NCI-H524 treated with DMSO at 0.1 percent for 48 hours (cell line): Measurements from ENCODE around the gene CYP2C18.
"Not testable (repeated sequence)": the region's sequence is repeated elsewhere in the genome, so short reads cannot be mapped to it uniquely, and the experiment has no call there.

Source experiments
- DNase-seq: peaks from one replicate; lab custom pipeline; 2025; lab: John Stamatoyannopoulos, UW

Gene CYP2C18

GRCh38 chr10:94747137-94747536 lies 63.6 kb downstream of the CYP2C18 start:
- no peak for DNase-seq

GRCh38 chr10:94747838-94748237 lies 64.3 kb downstream of the CYP2C18 start:
- no peak for DNase-seq

GRCh38 chr10:94757916-94758315 lies 74.4 kb downstream of the CYP2C18 start:
- no peak for DNase-seq

GRCh38 chr10:94760586-94761178 lies 77.2 kb downstream of the CYP2C18 start:
- DNase-seq = no peak

DNA sequence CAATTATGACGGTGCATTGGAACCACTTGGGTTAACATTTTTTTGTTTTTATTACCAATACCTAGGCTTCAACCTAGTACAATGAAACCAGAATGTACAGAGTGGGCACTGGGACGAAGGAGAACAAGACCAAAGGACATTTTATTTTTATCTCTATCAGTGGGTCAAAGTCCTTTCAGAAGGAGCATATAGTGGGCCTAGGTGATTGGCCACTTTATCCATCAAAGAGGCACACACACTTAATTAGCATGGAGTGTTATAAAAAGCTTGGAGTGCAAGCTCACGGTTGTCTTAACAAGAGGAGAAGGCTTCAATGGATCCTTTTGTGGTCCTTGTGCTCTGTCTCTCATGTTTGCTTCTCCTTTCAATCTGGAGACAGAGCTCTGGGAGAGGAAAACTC lies 78.9 kb downstream of the CYP2C18 start, which contains the start of gene CYP2C19:
Gene CYP2C19, plus strand, starts transcription at position 289 of the 400 bp plus-strand sequence. Its CDS starts 25 bp downstream, at position 314.
- DNase-seq = no peak

- not testable (repeated sequence) for DNase-seq
These were observed 91.9 kb downstream of the CYP2C18 start for GRCh38 chr10:94775425-94775824.

DNA sequence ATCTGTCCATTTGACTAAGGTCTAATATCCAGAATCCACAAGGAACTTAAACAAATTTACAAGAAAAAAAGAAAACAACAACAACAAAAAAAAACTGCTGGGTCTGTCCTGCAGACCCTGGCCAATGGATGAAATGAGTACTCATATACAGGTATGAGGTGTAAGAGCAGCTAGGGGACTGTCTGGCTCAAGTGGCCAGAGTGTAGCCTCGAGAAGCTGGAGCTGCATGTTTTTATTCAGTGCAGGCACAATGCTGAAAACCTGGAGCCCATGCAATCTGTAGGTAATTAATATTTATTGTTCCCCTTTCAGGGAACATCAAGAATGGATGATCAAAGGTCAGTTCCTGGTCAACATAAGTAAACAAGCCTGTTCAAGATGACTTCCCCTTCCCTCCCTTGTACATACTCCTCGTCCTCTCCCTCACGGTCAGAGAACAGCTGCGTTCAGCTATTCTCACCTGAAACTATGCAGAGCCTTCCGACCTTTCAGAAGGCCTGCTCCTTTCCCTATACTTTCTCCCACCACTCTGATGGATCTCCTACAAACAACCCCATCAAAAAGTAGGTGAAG lies 94.4 kb downstream of the CYP2C18 start:
- DNase-seq = no peak

DNA sequence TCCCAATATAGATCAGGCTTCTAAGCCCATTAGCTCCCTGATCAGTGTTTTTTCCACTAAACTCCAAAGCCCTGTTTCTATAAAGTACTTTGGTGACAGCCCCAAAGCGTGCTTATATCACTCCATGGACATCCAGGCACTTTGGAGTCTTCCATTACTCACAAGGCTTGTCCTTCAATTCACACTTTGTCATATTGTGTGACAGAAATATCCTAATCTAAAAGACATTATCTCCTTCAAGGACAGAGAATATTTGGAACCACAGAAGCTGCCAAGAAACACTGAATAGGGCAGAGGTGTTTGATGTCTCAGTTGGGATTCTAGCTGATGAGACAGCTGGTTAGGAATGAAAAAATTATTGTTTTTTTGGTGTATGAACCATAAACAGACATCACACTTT lies 97.3 kb downstream of the CYP2C18 start:
- no peak for DNase-seq

- no peak for DNase-seq
These were observed 100.7 kb downstream of the CYP2C18 start for GRCh38 chr10:94784256-94784655.

DNA sequence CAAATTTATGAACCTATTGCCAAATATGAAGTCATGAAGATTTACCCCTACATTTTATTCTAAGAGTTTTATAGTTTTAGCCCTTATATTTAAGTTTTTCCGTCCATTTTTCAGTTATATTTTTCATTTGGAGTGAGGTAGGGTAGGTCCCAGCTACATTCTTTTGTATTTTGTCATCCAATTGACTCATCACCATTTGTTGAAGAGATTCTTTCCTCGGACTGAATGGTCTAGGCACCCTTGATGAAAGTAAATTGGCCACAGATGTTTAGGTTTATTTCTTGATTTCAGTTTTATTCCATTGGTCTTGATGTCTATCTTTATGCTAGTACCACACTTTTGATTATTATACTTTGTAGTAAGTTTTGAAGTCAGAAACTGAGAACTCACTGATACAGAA lies 101.7 kb downstream of the CYP2C18 start:
- no peak for DNase-seq
